Activated T-cell treated with anti-CD3 and anti-CD28 coated beads for 4 hours (primary cell): ENCODE data around the gene VASH2.
A peak's percentile ranks its signal among the peaks of the same experiment; 100 is the strongest.
"Not testable (repeated sequence)": the region's sequence is repeated elsewhere in the genome, so short reads cannot be mapped to it uniquely, and the experiment has no call there.

Source experiments
- DNase-seq: peaks from one replicate; pipeline ENCODE4 v3.0.0-alpha.2; 2020

Gene VASH2

GRCh38 chr1:212950243-212951125 lies at the start of gene VASH2:
VASH2 (plus strand) TSS chr1:212950541; CDS start chr1:212951543, 1,002 bp downstream.
- DNase-seq: peak; percentile 30

GRCh38 chr1:212901290-212901689 lies 49.1 kb upstream of the VASH2 start:
- DNase-seq: no peak

- DNase-seq: no peak
Observed at GRCh38 chr1:212902054-212902453, 48.3 kb upstream of the VASH2 start.

- DNase-seq: no peak
Observed at GRCh38 chr1:212903664-212904063, 46.7 kb upstream of the VASH2 start.

GRCh38 chr1:212908071-212908470 lies 42.3 kb upstream of the VASH2 start:
- not testable (repeated sequence) for DNase-seq

- DNase-seq: no peak
Observed at GRCh38 chr1:212908971-212909370, 41.4 kb upstream of the VASH2 start.

GRCh38 chr1:212909652-212910063 lies 40.7 kb upstream of the VASH2 start:
- no peak for DNase-seq

- not testable (repeated sequence) for DNase-seq
Observed at GRCh38 chr1:212910213-212910612, 40.1 kb upstream of the VASH2 start.

- DNase-seq: not testable (repeated sequence)
Observed at GRCh38 chr1:212913638-212914037, 36.7 kb upstream of the VASH2 start.

GRCh38 chr1:212914110-212914509 lies 36.2 kb upstream of the VASH2 start:
- DNase-seq: not testable (repeated sequence)

- no peak for DNase-seq
Observed at GRCh38 chr1:212914789-212915188, 35.6 kb upstream of the VASH2 start.

GRCh38 chr1:212915245-212916091 lies 34.9 kb upstream of the VASH2 start:
- no peak for DNase-seq

GRCh38 chr1:212916481-212917133 lies 33.7 kb upstream of the VASH2 start:
- no peak for DNase-seq

- DNase-seq: no peak
Observed at GRCh38 chr1:212917134-212917485, 33.2 kb upstream of the VASH2 start.

- DNase-seq: no peak
Observed at GRCh38 chr1:212917858-212918257, 32.5 kb upstream of the VASH2 start.

GRCh38 chr1:212918824-212919223 lies 31.5 kb upstream of the VASH2 start:
- DNase-seq: no peak

GRCh38 chr1:212920246-212920645 lies 30.1 kb upstream of the VASH2 start:
- no peak for DNase-seq

- no peak for DNase-seq
Observed at GRCh38 chr1:212920896-212921295, 29.4 kb upstream of the VASH2 start.

- no peak for DNase-seq
Observed at GRCh38 chr1:212922016-212922415, 28.3 kb upstream of the VASH2 start.

- DNase-seq: no peak
Observed at GRCh38 chr1:212926372-212926771, 24.0 kb upstream of the VASH2 start.

- no peak for DNase-seq
Observed at GRCh38 chr1:212928323-212929291, 21.7 kb upstream of the VASH2 start.
